Skeletal muscle tissue (tissue), 4 donors: ENCODE measurements around the gene SMAD3. TPM values are rescaled to one million over a fixed set of nuclear protein-coding genes. Genes with fewer than 3 reads are reported as not detected.
"Not testable (repeated sequence)": the region's sequence is repeated elsewhere in the genome, so short reads cannot be mapped to it uniquely, and the experiment has no call there.

Experiments used
- H3K27ac ChIP-seq: one replicate; pipeline ENCODE4 v1.7.0; 2013; ENCODE audit warnings: mild to moderate bottlenecking, low read depth, low read length, inconsistent platforms
- H3K27me3 ChIP-seq, 3 donors: one replicate each; pipeline ENCODE4 v1.7.0; 2013; ENCODE audit warnings: low read length in 3 of 3; ENCODE audit not compliant: control insufficient read depth in 3 of 3, insufficient read depth in 3 of 3
- H3K36me3 ChIP-seq, 3 donors: one replicate each; pipeline ENCODE4 v1.7.0; 2013; ENCODE audit warnings: low read length in 3 of 3; ENCODE audit not compliant: control insufficient read depth in 3 of 3, insufficient read depth in 3 of 3
- H3K4me1 ChIP-seq, 3 donors: one replicate each; pipeline ENCODE4 v1.7.0; 2013; ENCODE audit warnings: low read length in 3 of 3, mild to moderate bottlenecking in 3 of 3; ENCODE audit not compliant: control insufficient read depth in 3 of 3, insufficient read depth in 3 of 3
- H3K4me3 ChIP-seq, 3 donors: one replicate each; pipeline ENCODE4 v1.7.0; 2013; ENCODE audit warnings: low read length in 3 of 3
- H3K9ac ChIP-seq, 3 donors: one replicate each; pipeline ENCODE4 v1.7.0; 2013; ENCODE audit warnings: low read length in 3 of 3, mild to moderate bottlenecking in 3 of 3, moderate library complexity in 2 of 3, low read depth in 1 of 3
- H3K9me3 ChIP-seq, 3 donors: one replicate each; pipeline ENCODE4 v1.7.0; 2013; ENCODE audit warnings: low read length in 3 of 3; ENCODE audit not compliant: control insufficient read depth in 3 of 3
- total RNA-seq: library from RNA; depleted of rRNA; stranded (reverse); fragments of >200 nt; gene quantifications from one replicate; pipeline ENCODE4 v1.2.3, GENCODE V29; 2014
- donor health status: Osteomylitis.

SMAD3 gene
- total RNA-seq, 1 donor from 2014 or later, result 17.2 TPM

- Histone ChIP-seq H3K27ac (no peak overlapping the region), H3K4me3 (no peak overlapping the region), H3K27me3 (no peaks in the 10 kb centered on the region), H3K9me3 (no peaks in the 10 kb centered on the region), H3K9ac (no peak overlapping the region), H3K36me3 (no peaks in the 10 kb centered on the region), H3K4me1 (peaks cover 75 to 84% (median 76%) of the 10 kb centered on the region in 3 donors)
These were observed 51.3 kb downstream of the SMAD3 start for GRCh38 chr15:67116742-67117141.

GRCh38 chr15:67117370-67117769 is 52.0 kb downstream of the SMAD3 start:
- Histone ChIP-seq H3K4me1 (peaks cover 78 to 90% (median 81%) of the 10 kb centered on the region in 3 donors), H3K9me3 (no peaks in the 10 kb centered on the region), H3K4me3 (peak overlapping the region in 1 of 3 donors; percentile 14), H3K9ac (peak overlapping the region in 1 of 3 donors; percentile 28), H3K36me3 (no peaks in the 10 kb centered on the region), H3K27me3 (no peaks in the 10 kb centered on the region), H3K27ac (no peak overlapping the region)

GRCh38 chr15:67118808-67119207 is 53.4 kb downstream of the SMAD3 start:
- Histone ChIP-seq H3K9me3 (no peaks in the 10 kb centered on the region), H3K27ac (no peak overlapping the region), H3K9ac (peak overlapping the region in 1 of 3 donors; percentile 33), H3K4me1 (peaks cover 73 to 88% (median 86%) of the 10 kb centered on the region in 3 donors), H3K36me3 (no peaks in the 10 kb centered on the region), H3K4me3 (no peak overlapping the region), H3K27me3 (no peaks in the 10 kb centered on the region)

GRCh38 chr15:67119238-67119846 is 53.9 kb downstream of the SMAD3 start:
- no peaks in the 10 kb centered on the region for H3K9me3 ChIP-seq
- H3K4me1 ChIP-seq, result peaks cover 73 to 90% (median 86%) of the 10 kb centered on the region in 3 donors
- H3K4me3 ChIP-seq, result no peak overlapping the region
- H3K27me3 ChIP-seq, result no peaks in the 10 kb centered on the region
- no peaks in the 10 kb centered on the region for H3K36me3 ChIP-seq
- H3K27ac ChIP-seq, result peak overlapping the region; percentile 85
- H3K9ac ChIP-seq, result peak overlapping the region in 1 of 3 donors; percentile 33

- Histone ChIP-seq H3K27me3 (no peaks in the 10 kb centered on the region), H3K4me1 (peaks cover 73 to 90% (median 86%) of the 10 kb centered on the region in 3 donors), H3K9me3 (no peaks in the 10 kb centered on the region), H3K27ac (peak overlapping the region; percentile 85), H3K36me3 (no peaks in the 10 kb centered on the region), H3K4me3 (peak overlapping the region in 2 of 3 donors; percentile 39 to 42), H3K9ac (peak overlapping the region; percentile 61 to 69 (median 63))
These were observed 54.8 kb downstream of the SMAD3 start for GRCh38 chr15:67120009-67120838.

- H3K27me3 ChIP-seq, result no peaks in the 10 kb centered on the region
- H3K4me3 ChIP-seq, result peak overlapping the region; percentile 39 to 45 (median 42)
- peak overlapping the region; percentile 36 to 69 (median 61) for H3K9ac ChIP-seq
- peaks cover 73 to 90% (median 86%) of the 10 kb centered on the region in 3 donors for H3K4me1 ChIP-seq
- H3K9me3 ChIP-seq, result no peaks in the 10 kb centered on the region
- peak overlapping the region; percentile 85 for H3K27ac ChIP-seq
- H3K36me3 ChIP-seq, result no peaks in the 10 kb centered on the region
These were observed 55.6 kb downstream of the SMAD3 start for GRCh38 chr15:67120839-67121643.

GRCh38 chr15:67121644-67122605 is 56.5 kb downstream of the SMAD3 start:
- Histone ChIP-seq H3K9me3 (no peaks in the 10 kb centered on the region), H3K4me1 (peaks cover 73 to 90% (median 86%) of the 10 kb centered on the region in 3 donors), H3K27ac (peak overlapping the region; percentile 85), H3K27me3 (no peaks in the 10 kb centered on the region), H3K36me3 (no peaks in the 10 kb centered on the region), H3K9ac (peak overlapping the region in 2 of 3 donors; percentile 61 to 69), H3K4me3 (no peak overlapping the region)

GRCh38 chr15:67122816-67123215 is 57.4 kb downstream of the SMAD3 start:
- not testable (repeated sequence) for H3K4me3 ChIP-seq, H3K27me3 ChIP-seq, H3K36me3 ChIP-seq, H3K9me3 ChIP-seq, H3K9ac ChIP-seq
- peak overlapping the region; percentile 85 for H3K27ac ChIP-seq
- peaks cover 74 to 90% (median 86%) of the 10 kb centered on the region in 3 donors for H3K4me1 ChIP-seq

GRCh38 chr15:67123291-67123690 is 57.9 kb downstream of the SMAD3 start:
- H3K36me3 ChIP-seq, H3K4me3 ChIP-seq, H3K9me3 ChIP-seq, H3K9ac ChIP-seq, H3K27me3 ChIP-seq, H3K27ac ChIP-seq: not testable (repeated sequence)
- peaks cover 78 to 91% (median 87%) of the 10 kb centered on the region in 3 donors for H3K4me1 ChIP-seq
